ENCODE measurements around the gene SIN3A. TPM values are rescaled to one million over a fixed set of nuclear protein-coding genes. Genes with fewer than 3 reads are reported as not detected.

Gene SIN3A
- total and polyA plus RNA-seq, 9 of the 15 experiments (the other 6 are each of a cell fraction or from before 2014, with no cell fraction given): 11.1 to 70.3 (median 25.3) TPM

GRCh38 chr15:75454471-75455378 is 3.2 kb upstream of the SIN3A start (continued):
- TF ChIP-seq NRF1 (conservative IDR thresholded peaks at IDR 0.05 in 1 of 2, IDR thresholded peaks at IDR 0.05 in 1 of 2) (no peak), TGIF2 (CRISPR knock-in tag; IDR thresholded peaks at IDR 0.05) (no peak), VEZF1 (CRISPR knock-in tag; IDR thresholded peaks at IDR 0.05) (peak; percentile 94), MEIS2 (IDR thresholded peaks at IDR 0.05; ENCODE audit: partially characterized antibody) (no peak), SREBF2 (CRISPR knock-in tag; IDR thresholded peaks at IDR 0.05) (no peak), TAF7 (tag; IDR thresholded peaks at IDR 0.05) (no peak), THRB (CRISPR knock-in tag; conservative IDR thresholded peaks at IDR 0.05) (no peak), MTF1 (CRISPR knock-in tag; IDR thresholded peaks at IDR 0.05; ENCODE audit: borderline replicate concordance) (no peak), SAP30 (IDR thresholded peaks at IDR 0.05; ENCODE audit: borderline replicate concordance, insufficient read depth, low read depth, low read length, poor library complexity, severe bottlenecking) (peak; percentile 43), CTCF (IDR thresholded peaks at IDR 0.05 in 2 of 3, conservative IDR thresholded peaks at IDR 0.05 in 1 of 3; ENCODE audit: insufficient read depth in 2 of 3, low read depth in 1 of 3, low read length in 3 of 3) (no peak), GTF2B (IDR thresholded peaks at IDR 0.05; ENCODE audit: extremely low read depth, insufficient read length) (no peak), POLR2AphosphoS2 (IDR thresholded peaks at IDR 0.05; ENCODE audit: low read length) (no peak), ZKSCAN8 (CRISPR knock-in tag; IDR thresholded peaks at IDR 0.05) (no peak), ARID3B (CRISPR knock-in tag; IDR thresholded peaks at IDR 0.05; ENCODE audit: borderline replicate concordance) (no peak), FOS (IDR thresholded peaks at IDR 0.05; ENCODE audit: extremely low read depth, insufficient read length) (no peak), BDP1 (IDR thresholded peaks at IDR 0.05; ENCODE audit: insufficient read depth, insufficient read length) (no peak), NFIC (IDR thresholded peaks at IDR 0.05) (no peak), DDX20 (tag; IDR thresholded peaks at IDR 0.05; ENCODE audit: low read depth) (no peak), MAFG (tag; conservative IDR thresholded peaks at IDR 0.05) (no peak)

Data from K562 (cell line).